BLaER1 treated with 17β-estradiol and CSF1 and Interleukin-3, amounts not matched to agents 10 nM and 100 nM (cell line): ENCODE data around the gene SLC6A20.
"Not testable (repeated sequence)": the region's sequence is repeated elsewhere in the genome, so short reads cannot be mapped to it uniquely, and the experiment has no call there.

Experiments
- H3K27ac ChIP-seq, 11 experiments: shearing (Covaris generic); formaldehyde crosslinking; 2 replicates each; pipeline ENCODE4 v1.8.1; 2022
- H3K27me3 ChIP-seq, 11 experiments: shearing (Covaris generic); formaldehyde crosslinking; 2 replicates each; pipeline ENCODE4 v1.8.1; 2022
- H3K36me3 ChIP-seq, 11 experiments: shearing (Covaris generic); formaldehyde crosslinking; 2 replicates each; pipeline ENCODE4 v1.8.1; 2022
- H3K4me1 ChIP-seq, 10 experiments: shearing (Covaris generic); formaldehyde crosslinking; 2 replicates each; pipeline ENCODE4 v1.8.1; 2022
- H3K4me2 ChIP-seq, 11 experiments: shearing (Covaris generic); formaldehyde crosslinking; 2 replicates each; pipeline ENCODE4 v1.8.1; 2022
- H3K4me3 ChIP-seq, 10 experiments: shearing (Covaris generic); formaldehyde crosslinking; 2 replicates each; pipeline ENCODE4 v1.8.1; 2022
- H3K9ac ChIP-seq, 11 experiments: shearing (Covaris generic); formaldehyde crosslinking; 2 replicates each; pipeline ENCODE4 v1.8.1; 2022
- H3K9me3 ChIP-seq, 11 experiments: shearing (Covaris generic); formaldehyde crosslinking; replicated peaks in 1 of 11; 2 replicates each; pipeline ENCODE4 v1.8.1; 2022
- H4K20me1 ChIP-seq, 11 experiments: shearing (Covaris generic); formaldehyde crosslinking; 2 replicates each; pipeline ENCODE4 v1.8.1; 2022
- Cebpa-rat ChIP-seq, 11 experiments: shearing (Covaris generic); IDR thresholded peaks; 2 replicates each; pipeline ENCODE4 v1.8.1; 2022

Gene SLC6A20

DNA sequence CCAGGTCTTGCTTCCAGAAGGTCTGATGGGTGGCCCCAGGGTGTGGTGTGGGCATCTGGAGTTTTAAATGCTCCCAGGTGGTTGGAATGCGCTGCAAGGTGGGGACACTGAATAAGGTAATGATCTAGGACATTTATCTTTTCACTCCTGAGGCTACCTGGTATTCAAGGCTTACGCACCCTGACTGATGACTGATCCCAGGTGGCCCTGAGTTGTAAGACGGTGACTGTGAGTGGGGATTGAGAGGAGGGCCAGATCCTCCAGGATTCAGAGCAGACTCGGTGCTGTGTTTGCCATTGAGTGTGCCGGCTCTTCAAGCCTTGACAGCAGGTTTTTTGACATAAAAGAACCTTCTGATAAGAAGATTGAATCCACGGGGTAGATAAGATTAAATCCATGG is 40.3 kb downstream of the SLC6A20 start:
- no peaks in the 10 kb centered on the region for H3K9me3 ChIP-seq
- no peak overlapping the region for H3K4me2 ChIP-seq
- no peak overlapping the region for H3K4me3 ChIP-seq
- peaks cover 0 to 10% (median 6%) of the 10 kb centered on the region in 10 experiments; a peak in 9 of 20 replicates for H3K4me1 ChIP-seq
- no peaks in the 10 kb centered on the region for H3K27me3 ChIP-seq
- H4K20me1 ChIP-seq, result no peaks in the 10 kb centered on the region
- H3K36me3 ChIP-seq, result no peaks in the 10 kb centered on the region
- no peak overlapping the region for H3K9ac ChIP-seq
- TF ChIP-seq Cebpa-rat (IDR thresholded peaks at IDR 0.05), result no peak
- no peak overlapping the region for H3K27ac ChIP-seq

DNA sequence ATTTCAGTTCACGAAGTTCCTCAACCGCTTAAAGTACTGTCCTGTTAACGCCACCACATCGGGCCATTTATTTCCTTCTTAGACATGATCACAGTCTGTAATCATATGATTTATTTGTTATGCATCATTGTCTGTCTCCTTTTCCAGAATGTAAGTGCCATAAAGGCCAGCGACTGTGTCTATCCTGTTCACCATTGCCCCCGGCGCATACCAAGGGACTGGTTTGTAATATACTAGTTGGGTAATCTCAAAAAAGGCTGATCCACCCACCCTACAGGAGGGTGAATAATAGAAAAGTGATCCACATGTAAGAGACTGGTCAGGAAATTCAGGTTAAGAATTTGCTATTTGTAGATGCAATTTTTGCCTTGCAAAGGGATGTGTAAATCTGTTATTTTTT is 41.9 kb downstream of the SLC6A20 start:
- Histone ChIP-seq H3K9me3 (no peaks in the 10 kb centered on the region), H3K36me3 (no peaks in the 10 kb centered on the region)

DNA sequence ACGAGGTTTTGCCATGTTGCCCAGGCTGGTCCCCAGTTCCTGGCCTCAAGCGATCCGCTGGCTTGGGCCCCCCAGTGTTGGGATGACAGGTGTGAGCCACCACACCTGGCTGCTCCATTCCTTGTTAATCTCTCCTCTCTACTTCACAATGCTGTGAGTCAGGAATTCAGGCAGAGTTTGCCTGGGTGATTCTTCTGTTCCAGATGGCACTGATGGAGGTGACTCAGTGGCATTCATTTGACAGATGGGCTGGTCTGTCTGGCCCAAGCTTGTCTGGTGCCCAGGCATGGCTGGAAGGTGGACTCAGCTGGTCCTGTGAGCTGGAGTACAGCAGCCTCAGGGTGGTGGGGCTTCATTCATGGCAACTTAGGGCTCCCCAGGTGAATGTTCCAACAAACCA is 43.2 kb downstream of the SLC6A20 start:
- peaks cover 0 to 4% (median 0%) of the 10 kb centered on the region in 10 experiments; a peak in 1 of 20 replicates for H3K4me1 ChIP-seq
- no peak overlapping the region for H3K9ac ChIP-seq
- H3K27me3 ChIP-seq, result no peaks in the 10 kb centered on the region
- H3K27ac ChIP-seq, result no peak overlapping the region
- no peak overlapping the region for H3K4me2 ChIP-seq
- H3K36me3 ChIP-seq, result peaks cover 1 to 7% (median 2%) of the 10 kb centered on the region in 11 experiments; a peak in 18 of 22 replicates
- no peak for TF ChIP-seq Cebpa-rat (IDR thresholded peaks at IDR 0.05)
- H3K9me3 ChIP-seq, result peaks cover 0 to 9% (median 6%) of the 10 kb centered on the region in 11 experiments; a peak in 14 of 22 replicates
- H3K4me3 ChIP-seq, result no peak overlapping the region
- peaks cover 0 to under 1% (median 0%) of the 10 kb centered on the region in 11 experiments; a peak in 1 of 22 replicates for H4K20me1 ChIP-seq

More for the DNA sequence above, 41.9 kb downstream of the SLC6A20 start:
- H3K27ac ChIP-seq, result no peak overlapping the region
- H3K4me1 ChIP-seq, result peaks cover 0 to 10% (median 6%) of the 10 kb centered on the region in 10 experiments; a peak in 9 of 20 replicates
- no peak overlapping the region for H3K9ac ChIP-seq
- H3K4me2 ChIP-seq, result no peak overlapping the region
- H3K4me3 ChIP-seq, result no peak overlapping the region
- no peak for TF ChIP-seq Cebpa-rat (IDR thresholded peaks at IDR 0.05)
- no peaks in the 10 kb centered on the region for H4K20me1 ChIP-seq
- no peaks in the 10 kb centered on the region for H3K27me3 ChIP-seq

DNA sequence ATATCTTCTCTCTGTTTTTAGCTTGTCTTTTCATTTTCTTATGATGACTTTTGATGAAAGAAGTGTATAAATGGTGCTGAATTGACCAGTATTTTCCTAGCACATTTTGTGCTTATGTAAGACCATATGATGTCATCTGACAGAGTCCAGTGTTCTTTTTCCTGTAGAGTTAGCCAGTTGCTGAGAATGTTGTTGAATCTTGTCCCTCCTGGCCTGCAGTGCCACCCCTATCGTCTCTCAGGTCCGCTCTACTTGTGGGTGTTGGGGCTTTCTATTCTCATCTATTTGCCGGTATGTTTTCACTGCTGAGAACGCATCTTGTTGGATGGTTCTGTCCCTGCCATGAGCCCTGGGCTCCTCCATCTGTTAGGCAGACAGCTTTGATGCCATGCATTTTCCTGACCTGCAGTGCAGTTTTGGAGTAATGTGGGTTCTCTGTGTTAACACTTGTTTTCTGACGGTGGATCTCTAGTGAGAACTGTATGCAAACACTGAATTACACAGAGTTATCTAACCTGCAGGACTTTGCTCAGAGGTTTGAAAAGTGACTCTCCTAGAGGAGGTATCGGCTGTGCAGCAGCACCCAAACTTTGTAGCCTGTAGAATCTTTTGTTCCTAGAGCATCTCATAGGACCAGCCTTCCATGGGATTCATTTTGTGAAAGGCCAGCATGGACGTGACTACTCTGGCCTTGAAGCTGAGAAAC is 44.6 kb downstream of the SLC6A20 start:
- no peak for TF ChIP-seq Cebpa-rat (IDR thresholded peaks at IDR 0.05)
- H3K4me1 ChIP-seq, result peaks cover 0 to 4% (median 0%) of the 10 kb centered on the region in 10 experiments; a peak in 1 of 20 replicates
- H3K4me3 ChIP-seq, result no peak overlapping the region
- peaks cover 0 to 14% (median 0%) of the 10 kb centered on the region in 11 experiments; a peak in 3 of 22 replicates for H4K20me1 ChIP-seq
- H3K9me3 ChIP-seq, result peaks cover 0 to 23% (median 18%) of the 10 kb centered on the region in 11 experiments; a peak in 16 of 22 replicates
- H3K27me3 ChIP-seq, result no peaks in the 10 kb centered on the region
- no peak overlapping the region for H3K27ac ChIP-seq
- peaks cover 15 to 21% (median 16%) of the 10 kb centered on the region in 11 experiments for H3K36me3 ChIP-seq
- no peak overlapping the region for H3K4me2 ChIP-seq
- no peak overlapping the region for H3K9ac ChIP-seq

DNA sequence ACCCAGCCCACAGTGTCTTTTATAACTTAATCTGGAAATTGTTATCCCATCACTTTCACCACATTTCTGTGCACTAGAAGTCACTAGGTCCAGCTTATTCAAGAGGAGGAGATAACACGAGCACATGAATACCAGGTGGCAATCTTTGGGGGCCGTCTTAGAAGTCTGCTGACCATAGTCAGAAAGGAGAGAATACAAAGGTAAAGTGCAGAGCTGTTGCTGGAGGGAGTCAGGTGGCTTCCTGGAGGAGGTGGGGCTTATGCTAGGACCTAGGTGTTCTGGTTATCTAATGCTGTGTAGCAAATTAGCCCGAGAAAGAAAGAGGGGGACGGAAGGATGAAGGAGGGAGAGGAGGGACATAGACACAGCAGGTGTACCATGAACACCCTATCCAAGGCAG is 46.5 kb downstream of the SLC6A20 start:
- Histone ChIP-seq H3K9me3 (peaks cover 0 to 32% (median 21%) of the 10 kb centered on the region in 11 experiments; a peak in 16 of 22 replicates), H3K4me3 (no peak overlapping the region), H3K36me3 (peaks cover 33 to 39% (median 34%) of the 10 kb centered on the region in 11 experiments), H3K4me2 (no peak overlapping the region), H3K4me1 (peaks cover 0 to 4% (median 0%) of the 10 kb centered on the region in 10 experiments; a peak in 1 of 20 replicates), H3K27ac (no peak overlapping the region), H3K9ac (no peak overlapping the region), H3K27me3 (no peaks in the 10 kb centered on the region), H4K20me1 (peaks cover 0 to 22% (median 0%) of the 10 kb centered on the region in 11 experiments; a peak in 3 of 22 replicates)
- TF ChIP-seq Cebpa-rat (IDR thresholded peaks at IDR 0.05), result no peak

DNA sequence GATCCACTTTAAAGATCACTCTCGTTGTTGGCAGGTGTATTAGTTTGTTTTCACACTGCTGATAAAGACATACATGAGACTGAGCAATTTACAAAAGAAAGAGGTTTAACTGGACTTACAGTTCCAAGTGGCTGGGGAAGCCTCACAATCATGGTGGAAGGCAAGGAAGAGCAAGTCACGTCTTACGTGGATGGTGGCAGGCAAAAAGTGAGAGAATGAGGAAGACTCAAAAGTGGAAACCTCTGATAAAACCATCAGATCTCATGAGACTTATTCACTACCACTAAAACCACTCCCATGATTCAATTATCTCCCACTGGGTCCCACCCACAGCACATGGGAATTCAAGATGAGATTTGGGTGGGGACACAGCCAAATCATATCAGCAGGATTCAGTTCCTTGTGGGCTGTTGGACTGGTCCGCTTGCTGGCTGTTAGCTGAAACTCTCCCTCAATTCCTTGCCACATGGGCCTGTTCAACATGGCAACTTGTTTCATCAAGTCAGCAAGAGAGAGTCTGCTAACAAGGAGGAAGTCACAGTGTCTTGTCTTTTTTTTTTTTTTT is 47.2 kb downstream of the SLC6A20 start:
- not testable (repeated sequence) for H3K4me3 ChIP-seq
- H3K9me3 ChIP-seq, result peaks cover 0 to 32% (median 21%) of the 10 kb centered on the region in 11 experiments; a peak in 16 of 22 replicates

DNA sequence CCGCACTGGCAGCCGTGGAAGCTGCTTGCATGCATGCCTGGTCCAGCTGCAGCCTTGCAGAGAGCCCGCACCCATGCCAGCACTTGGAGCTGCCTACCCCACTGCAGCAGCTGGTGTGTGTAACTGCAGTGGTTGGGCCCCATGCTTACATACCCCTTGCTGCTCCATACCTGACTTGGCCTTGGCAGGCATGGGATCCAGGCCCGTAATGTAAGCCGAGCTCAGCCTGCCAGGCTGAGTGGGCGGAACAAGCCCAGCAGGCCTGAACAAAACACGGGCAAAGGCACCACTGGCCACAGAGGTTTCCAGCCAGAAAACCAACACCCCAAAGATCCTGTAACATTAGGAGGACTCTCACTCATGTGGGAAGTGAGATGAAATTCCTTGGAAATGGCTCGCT is 48.3 kb downstream of the SLC6A20 start:
- Histone ChIP-seq H3K27ac (no peak overlapping the region), H3K9ac (no peak overlapping the region), H3K4me3 (no peak overlapping the region), H3K4me2 (no peak overlapping the region), H3K27me3 (no peaks in the 10 kb centered on the region), H3K9me3 (peaks cover 0 to 32% (median 21%) of the 10 kb centered on the region in 11 experiments; a peak in 16 of 22 replicates), H3K4me1 (peaks cover 0 to 4% (median 0%) of the 10 kb centered on the region in 10 experiments; a peak in 1 of 20 replicates), H4K20me1 (peaks cover 0 to 22% (median 0%) of the 10 kb centered on the region in 11 experiments; a peak in 3 of 22 replicates), H3K36me3 (peaks cover 47 to 57% (median 51%) of the 10 kb centered on the region in 11 experiments)
- no peak for TF ChIP-seq Cebpa-rat (IDR thresholded peaks at IDR 0.05)

More for the DNA sequence above, 47.2 kb downstream of the SLC6A20 start:
- not testable (repeated sequence) for H3K27ac ChIP-seq, H3K9ac ChIP-seq, H3K4me2 ChIP-seq, H3K27me3 ChIP-seq, H3K4me1 ChIP-seq
- peaks cover 0 to 22% (median 0%) of the 10 kb centered on the region in 11 experiments; a peak in 3 of 22 replicates for H4K20me1 ChIP-seq
- peaks cover 37 to 47% (median 41%) of the 10 kb centered on the region in 11 experiments for H3K36me3 ChIP-seq

DNA sequence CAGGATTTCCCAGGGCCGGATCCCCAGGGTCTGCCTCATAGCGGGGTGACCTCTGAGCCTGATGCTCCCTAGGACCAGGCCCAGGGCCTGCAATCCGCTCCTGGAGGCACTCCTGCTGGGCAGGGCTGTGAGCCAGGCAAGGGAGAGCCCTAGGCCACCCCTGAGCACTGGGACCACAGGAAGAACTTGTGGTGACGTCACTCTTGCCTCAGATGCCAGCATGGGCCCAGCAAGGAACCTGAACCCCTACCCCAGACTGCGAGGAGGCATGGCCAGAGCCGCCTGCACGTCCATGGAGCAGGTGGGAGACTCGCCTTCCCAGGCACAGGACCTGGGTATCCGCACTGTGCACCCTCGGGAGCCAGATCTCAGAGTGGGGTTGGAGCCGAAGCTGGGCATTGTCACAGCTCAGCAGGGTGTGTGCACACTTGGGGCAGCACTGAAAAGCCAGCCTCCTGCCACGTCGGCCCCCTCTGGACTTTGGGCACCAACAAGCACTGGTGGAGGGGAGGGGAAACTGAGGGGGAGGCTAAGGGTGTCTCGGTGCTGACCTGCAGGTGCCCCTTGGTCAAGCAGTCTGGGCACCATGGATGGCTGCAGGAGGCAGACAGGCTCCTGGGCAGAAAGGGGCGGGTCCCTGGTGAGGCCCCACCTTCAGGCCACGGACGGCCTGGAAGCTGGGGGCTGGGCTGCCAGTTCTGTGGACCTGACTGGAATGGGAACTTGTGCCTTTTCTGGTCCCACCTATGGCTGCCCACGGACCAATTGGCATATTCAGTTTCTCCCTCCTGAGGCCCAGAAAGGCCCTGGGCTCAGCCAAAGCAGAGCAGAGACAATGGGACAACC is 49.3 kb downstream of the SLC6A20 start:
- Histone ChIP-seq H3K27ac (no peak overlapping the region), H3K4me2 (no peak overlapping the region), H3K4me1 (peaks cover 2 to 8% (median 4%) of the 10 kb centered on the region in 10 experiments), H3K27me3 (no peaks in the 10 kb centered on the region), H3K9ac (no peak overlapping the region), H3K36me3 (peaks cover 53 to 67% (median 59%) of the 10 kb centered on the region in 11 experiments), H3K9me3 (peaks cover 0 to 32% (median 21%) of the 10 kb centered on the region in 11 experiments; a peak in 16 of 22 replicates), H4K20me1 (peaks cover 0 to 22% (median 0%) of the 10 kb centered on the region in 11 experiments; a peak in 5 of 22 replicates), H3K4me3 (no peak overlapping the region)
- TF ChIP-seq Cebpa-rat (IDR thresholded peaks at IDR 0.05), result no peak
